K562 (cell line): Measurements from ENCODE around the gene PIK3R2. TPM values are rescaled to one million over a fixed set of nuclear protein-coding genes. Genes with fewer than 3 reads are reported as not detected.

Source experiments
- BHLHE40 ChIP-seq: IDR thresholded peaks from 2 replicates; pipeline ENCODE4 v1.6.1; 2011; ENCODE audit warnings: low read length, improper control_type of control experiment
- CCNT2 ChIP-seq: IDR thresholded peaks from 2 replicates; pipeline ENCODE4 v1.6.1; 2011; ENCODE audit warnings: borderline replicate concordance, low read depth, mild to moderate bottlenecking, moderate library complexity, mixed read lengths, low read length; ENCODE audit not compliant: insufficient read length; ENCODE audit errors: extremely low read depth
- CREB1 ChIP-seq, 2 experiments: sonication (generic) in 1 of 2; formaldehyde crosslinking in 1 of 2; IDR thresholded peaks; 2 replicates each; pipeline versions ENCODE4 v1.6.1 to v1.8.0; 2012 to 2022; ENCODE audit warnings: inconsistent platforms in 1 of 2, mild to moderate bottlenecking in 1 of 2, missing genetic modification reagents in 1 of 2, moderate library complexity in 1 of 2
- CXXC5 ChIP-seq: fragments of 250-450 bp; sonication (Bioruptor Pico); IDR thresholded peaks from 2 replicates; pipeline ENCODE4 v1.8.0; 2022; ENCODE audit warnings: inconsistent platforms, mild to moderate bottlenecking, moderate library complexity
- ERF ChIP-seq: fragments of 450-650 bp; formaldehyde crosslinking; IDR thresholded peaks from 2 replicates; pipeline ENCODE4 v1.4.0; 2020; ENCODE audit warnings: mild to moderate bottlenecking, mixed read lengths
- L3MBTL2 ChIP-seq: fragments of 450-650 bp; IDR thresholded peaks from 2 replicates; pipeline ENCODE4 v1.6.1; 2016; ENCODE audit warnings: mild to moderate bottlenecking, moderate library complexity
- MXI1 ChIP-seq: IDR thresholded peaks from 2 replicates; pipeline ENCODE4 v1.6.1; 2011; ENCODE audit warnings: low read depth, mild to moderate bottlenecking, improper control_type of control experiment, low read length
- MYC ChIP-seq, 2 experiments: fragments of 250-450 bp in 1 of 2; sonication (Bioruptor Pico) in 1 of 2; IDR thresholded peaks; 2 replicates each; pipeline versions ENCODE4 v1.5.1 to v1.6.1; 2012 to 2021; ENCODE audit warnings: low read depth in 2 of 2, borderline replicate concordance in 1 of 2, improper control_type of control experiment in 1 of 2, low read length in 1 of 2, mild to moderate bottlenecking in 1 of 2, moderate library complexity in 1 of 2
- NCOA6 ChIP-seq: fragments of 450-650 bp; IDR thresholded peaks from 2 replicates; pipeline ENCODE4 v1.6.1; 2017; ENCODE audit warnings: mild to moderate bottlenecking
- PBX2 ChIP-seq, 2 experiments: IDR thresholded peaks in 1 of 2; conservative IDR thresholded peaks in 1 of 2; 2 replicates each; pipeline ENCODE4 v1.6.1; 2016; ENCODE audit warnings: low read depth in 2 of 2, mild to moderate bottlenecking in 1 of 2, missing compliant biosample characterization in 1 of 2, missing genetic modification characterization in 1 of 2, moderate library complexity in 1 of 2
- POLR2AphosphoS2 ChIP-seq: IDR thresholded peaks from 2 replicates; pipeline ENCODE4 v1.6.1; 2012; ENCODE audit warnings: low read length, improper control_type of control experiment
- POLR2G ChIP-seq: fragments of 200-400 bp; formaldehyde crosslinking; IDR thresholded peaks from 2 replicates; pipeline ENCODE4 v1.6.1; 2017; ENCODE audit warnings: low read depth, mild to moderate bottlenecking, antibody characterized with exemption, low read length, moderate library complexity
- RB1 ChIP-seq: fragments of 450-650 bp; IDR thresholded peaks from 2 replicates; pipeline ENCODE4 v1.6.1; 2017; ENCODE audit warnings: low read depth, mild to moderate bottlenecking
- SIN3A ChIP-seq, 2 experiments: fragments of 150-350 bp in 1 of 2; IDR thresholded peaks; 2 replicates each; pipeline ENCODE4 v1.6.1; 2011 to 2016; ENCODE audit warnings: borderline replicate concordance in 2 of 2, low read depth in 2 of 2, low read length in 2 of 2, mild to moderate bottlenecking in 2 of 2, moderate library complexity in 2 of 2; ENCODE audit not compliant: control insufficient read depth in 1 of 2
- ZHX1 ChIP-seq: fragments of 150-350 bp; conservative IDR thresholded peaks from 2 replicates; pipeline ENCODE4 v1.6.1; 2014; ENCODE audit warnings: low read length
- ZNF224 ChIP-seq: sonication (generic); formaldehyde crosslinking; IDR thresholded peaks from 2 replicates; pipeline ENCODE4 v1.8.0; 2022; ENCODE audit warnings: mild to moderate bottlenecking, missing genetic modification reagents
- polyA plus RNA-seq, 8 experiments: library from polyadenylated mRNA; depleted of rRNA in 4 of 8; stranded (reverse) in 5 of 8; unstranded in 3 of 8; fragments of >200 nt; fragmentation: Nextera tagmentation in 2 of 8; fragmentation: Illumina TruSeq in 1 of 8; extraction: Ambion mirVana in 2 of 8; extraction: Trizol in 1 of 8; gene quantifications; 2 replicates each; pipeline versions ENCODE4 v1.2.1 to v1.2.3, GENCODE V29; 2011 to 2014; ENCODE audit warnings: inconsistent platforms in 1 of 8, missing spikeins in 1 of 8
- total RNA-seq, 7 experiments: library from RNA; depleted of rRNA in 6 of 7; stranded (reverse); fragments of >200 nt in 6 of 7; fragmentation: Illumina TruSeq in 2 of 7; extraction: Trizol in 2 of 7; gene quantifications; 2 replicates each; pipeline versions ENCODE4 v1.2.1 to v1.2.3, GENCODE V29; 2011 to 2021; ENCODE audit warnings: low replicate concordance in 1 of 7

The PIK3R2 gene
- total and polyA plus RNA-seq, 9 of the 15 experiments (the other 6 are each of a cell fraction or from before 2014, with no cell fraction given): 0.39 to 37.9 (median 5.3) TPM

- TF ChIP-seq PBX2 (CRISPR knock-in tag; IDR thresholded peaks at IDR 0.05; ENCODE audit: low read depth) (no peak), PBX2 (tag; conservative IDR thresholded peaks at IDR 0.05; ENCODE audit: low read depth) (no peak), POLR2AphosphoS2 (no peak), L3MBTL2 (peak; percentile 62; the same call in 1 of the 2 replicates), NCOA6 (no peak), ZHX1 (0 out of 2 replicates have a peak, but pooled peaks have one; percentile 63), CXXC5 (CRISPR knock-in tag) (peak; percentile 58), CREB1 (IDR thresholded peaks at IDR 0.05) (0 out of 2 replicates have a peak, but pooled peaks have one; percentile 12), CREB1 (CRISPR knock-in tag; IDR thresholded peaks at IDR 0.05) (no peak), POLR2G (peak; percentile 75), BHLHE40 (peak; percentile 57; the same call in 1 of the 2 replicates), ZNF224 (CRISPR knock-in tag) (no peak), ERF (no peak), MXI1 (peak; percentile 93), MYC (IDR thresholded peaks at IDR 0.05; ENCODE audit: low read depth, low read length) (peak; percentile 24), MYC (CRISPR knock-in tag; IDR thresholded peaks at IDR 0.05; ENCODE audit: borderline replicate concordance, low read depth) (no peak), SIN3A (IDR thresholded peaks at IDR 0.05; ENCODE audit: borderline replicate concordance in 2 of 2, control insufficient read depth in 1 of 2, low read depth in 2 of 2, low read length in 2 of 2) (peak; percentile 50 to 96; a peak in 1 of 4 replicates), CCNT2 (peak; percentile 72), RB1 (peak; percentile 43)
Measured at GRCh38 chr19:18117692-18118378, 35.1 kb upstream of the PIK3R2 start (continued).
